HG02588 (cell line): ENCODE measurements around the gene HBA2.
"Not testable (repeated sequence)": the region's sequence is repeated elsewhere in the genome, so short reads cannot be mapped to it uniquely, and the experiment has no call there.

Source experiments
- ATAC-seq: cut with Tn5 transposase; IDR thresholded peaks from one replicate; pipeline ENCODE4 v1.9.1; 2021; ENCODE audit warnings: mild to moderate bottlenecking, moderate library complexity; ENCODE audit not compliant: unreplicated experiment

Gene HBA2

GRCh38 chr16:154217-155030 lies 18.3 kb upstream of the HBA2 start:
- no peak for ATAC-seq

DNA sequence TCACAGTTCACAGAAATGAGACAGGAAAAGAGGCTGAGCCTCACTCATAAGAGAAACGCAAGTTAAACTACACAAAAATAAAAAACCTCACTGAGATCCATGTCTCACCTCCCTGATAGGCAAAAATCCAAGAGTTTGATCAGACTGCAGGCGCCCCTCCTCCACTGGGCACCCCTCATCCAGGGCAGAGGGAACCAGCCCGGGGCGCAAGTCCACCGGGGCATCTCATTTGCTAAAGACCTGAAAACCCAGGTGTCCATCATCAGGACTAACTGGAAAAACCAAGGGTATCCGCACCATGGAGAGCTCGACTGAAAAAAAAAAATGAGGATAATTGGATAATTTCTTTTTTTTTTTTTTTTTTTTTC lies 17.7 kb upstream of the HBA2 start:
- no peak for ATAC-seq

DNA sequence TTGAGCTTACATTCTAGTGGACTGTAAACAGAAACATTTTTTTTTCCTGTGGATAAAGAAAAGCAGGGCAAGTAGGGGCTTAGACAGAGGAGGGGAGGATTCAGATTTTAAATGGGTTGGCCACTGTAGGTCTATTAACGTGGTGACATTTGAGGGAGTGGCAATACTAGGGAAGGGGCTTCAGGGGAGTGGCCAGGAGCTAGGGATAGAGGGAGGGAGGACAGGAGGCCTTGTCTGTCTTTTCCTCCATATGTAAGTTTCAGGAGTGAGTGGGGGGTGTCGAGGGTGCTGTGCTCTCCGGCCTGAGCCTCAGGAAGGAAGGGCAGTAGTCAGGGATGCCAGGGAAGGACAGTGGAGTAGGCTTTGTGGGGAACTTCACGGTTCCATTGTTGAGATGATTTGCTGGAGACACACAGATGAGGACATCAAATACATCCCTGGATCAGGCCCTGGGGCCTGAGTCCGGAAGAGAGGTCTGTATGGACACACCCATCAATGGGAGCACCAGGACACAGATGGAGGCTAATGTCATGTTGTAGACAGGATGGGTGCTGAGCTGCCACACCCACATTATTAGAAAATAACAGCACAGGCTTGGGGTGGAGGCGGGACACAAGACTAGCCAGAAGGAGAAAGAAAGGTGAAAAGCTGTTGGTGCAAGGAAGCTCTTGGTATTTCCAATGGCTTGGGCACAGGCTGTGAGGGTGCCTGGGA lies 13.4 kb upstream of the HBA2 start:
- no peak for ATAC-seq

DNA sequence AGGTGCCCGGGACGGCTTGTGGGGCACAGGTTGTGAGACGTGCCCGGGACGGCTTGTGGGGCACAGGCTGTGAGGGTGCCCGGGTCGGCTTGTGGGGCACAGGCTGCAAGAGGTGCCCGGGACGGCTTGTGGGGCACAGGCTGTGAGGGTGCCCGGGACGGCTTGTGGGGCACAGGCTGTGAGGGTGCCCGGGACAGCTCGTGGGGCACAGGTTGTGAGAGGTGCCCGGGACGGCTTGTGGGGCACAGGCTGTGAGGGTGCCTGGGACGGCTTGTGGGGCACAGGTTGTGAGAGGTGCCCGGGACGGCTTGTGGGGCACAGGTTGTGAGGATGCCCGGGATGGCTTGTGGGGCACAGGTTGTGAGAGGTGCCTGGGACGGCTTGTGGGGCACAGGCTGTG lies 12.4 kb upstream of the HBA2 start:
- ATAC-seq: not testable (repeated sequence)

- ATAC-seq: no peak
These were observed 11.9 kb upstream of the HBA2 start for GRCh38 chr16:160691-161190.

DNA sequence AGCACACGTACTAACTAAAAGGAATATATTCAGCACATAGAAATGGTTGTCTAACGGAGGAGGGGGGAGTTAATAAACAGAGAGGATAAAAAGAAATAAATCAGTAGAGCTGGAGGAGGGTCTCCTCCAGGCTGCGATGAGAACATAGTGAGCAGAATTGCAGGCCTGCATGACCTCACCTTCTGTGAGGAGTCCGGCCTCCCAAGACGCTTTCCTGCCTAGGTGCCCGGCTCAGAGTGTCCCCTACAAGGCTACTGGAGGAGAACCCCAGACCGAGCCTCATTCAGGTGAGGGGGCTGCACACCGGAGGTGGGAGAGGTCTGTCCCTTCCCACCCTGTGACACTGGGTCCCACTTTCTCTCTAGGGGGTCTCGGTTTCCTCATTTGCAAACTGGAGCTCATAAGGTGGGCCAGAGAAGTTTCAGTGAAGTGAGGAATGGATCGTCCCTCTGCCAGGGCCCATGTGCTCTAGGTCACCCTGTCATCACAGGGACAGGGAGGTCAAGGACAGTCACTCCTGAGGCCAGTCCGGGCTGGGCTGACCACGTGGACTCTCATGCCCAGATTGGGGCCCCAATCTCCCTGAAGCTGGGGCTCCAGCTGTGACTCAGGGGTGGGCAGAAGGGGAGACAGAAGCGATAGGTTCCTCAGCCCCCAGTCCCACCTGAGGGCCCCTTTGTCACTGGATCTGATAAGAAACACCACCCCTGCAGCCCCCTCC lies 10.2 kb upstream of the HBA2 start:
- ATAC-seq: no peak

DNA sequence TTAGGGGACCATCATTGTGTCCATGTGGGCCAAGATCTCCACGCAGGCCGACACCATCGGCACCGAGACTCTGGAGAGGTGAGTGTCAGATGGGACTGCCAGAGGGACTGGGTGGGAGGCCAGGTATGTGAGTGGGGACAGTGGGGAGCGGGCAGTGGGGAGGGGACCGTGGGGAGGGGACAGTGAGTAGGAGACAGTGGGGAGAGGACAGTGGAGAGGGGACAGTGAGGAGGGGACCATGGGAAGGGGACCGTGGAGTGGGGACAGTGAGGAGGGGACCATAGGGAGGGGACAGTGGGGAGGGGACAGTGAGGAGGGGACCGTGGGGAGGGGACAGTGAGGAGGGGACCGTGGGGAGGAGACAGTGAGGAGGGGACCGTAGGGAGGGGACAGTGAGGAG lies 9.5 kb upstream of the HBA2 start:
- ATAC-seq: not testable (repeated sequence)

DNA sequence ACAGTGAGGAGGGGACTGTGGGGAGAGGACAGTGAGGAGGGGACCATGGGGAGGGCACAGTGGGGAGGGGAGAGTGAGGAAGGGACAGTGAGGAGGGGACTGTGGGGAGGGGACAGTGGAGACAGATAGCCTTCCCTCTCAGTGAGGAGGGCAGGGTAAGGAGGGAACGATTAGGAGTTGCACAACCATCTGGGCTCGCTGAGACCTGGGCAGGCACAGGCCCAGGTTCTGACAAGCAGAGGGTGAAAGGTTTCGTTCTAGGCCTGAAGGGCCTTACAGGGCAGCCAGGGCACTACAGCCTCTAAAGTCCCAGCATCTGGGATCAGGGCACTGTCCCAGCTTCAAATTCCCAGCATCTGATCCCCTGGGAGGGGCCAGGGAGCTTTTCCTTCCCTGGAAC lies 9.0 kb upstream of the HBA2 start:
- ATAC-seq: not testable (repeated sequence)

DNA sequence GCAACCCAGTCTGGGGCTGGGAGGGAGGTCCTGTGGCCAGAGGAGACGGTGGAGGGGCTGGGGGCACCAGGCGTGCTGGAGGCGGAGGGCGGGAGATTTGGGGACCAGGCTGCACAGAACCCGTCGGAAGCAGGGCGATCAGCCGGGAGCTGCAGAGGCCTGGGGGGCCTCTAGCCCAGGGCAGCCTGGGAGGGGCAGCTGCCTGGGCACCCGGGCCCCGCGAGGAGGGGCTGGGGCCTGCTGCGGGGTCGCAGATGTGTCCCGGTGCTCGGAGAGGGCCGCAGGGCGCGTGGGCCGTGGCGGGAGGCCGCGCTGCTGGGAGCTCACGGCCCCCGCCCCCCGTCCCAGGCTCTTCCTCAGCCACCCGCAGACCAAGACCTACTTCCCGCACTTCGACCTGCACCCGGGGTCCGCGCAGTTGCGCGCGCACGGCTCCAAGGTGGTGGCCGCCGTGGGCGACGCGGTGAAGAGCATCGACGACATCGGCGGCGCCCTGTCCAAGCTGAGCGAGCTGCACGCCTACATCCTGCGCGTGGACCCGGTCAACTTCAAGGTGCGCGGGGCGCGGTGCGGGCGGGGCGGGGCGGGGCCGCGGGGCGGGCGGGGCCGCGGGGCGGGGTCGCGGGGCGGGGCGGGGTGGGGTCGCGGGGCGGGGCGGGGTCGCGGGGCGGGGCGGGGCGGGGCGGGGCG lies 8.4 kb upstream of the HBA2 start:
- ATAC-seq: not testable (repeated sequence)

DNA sequence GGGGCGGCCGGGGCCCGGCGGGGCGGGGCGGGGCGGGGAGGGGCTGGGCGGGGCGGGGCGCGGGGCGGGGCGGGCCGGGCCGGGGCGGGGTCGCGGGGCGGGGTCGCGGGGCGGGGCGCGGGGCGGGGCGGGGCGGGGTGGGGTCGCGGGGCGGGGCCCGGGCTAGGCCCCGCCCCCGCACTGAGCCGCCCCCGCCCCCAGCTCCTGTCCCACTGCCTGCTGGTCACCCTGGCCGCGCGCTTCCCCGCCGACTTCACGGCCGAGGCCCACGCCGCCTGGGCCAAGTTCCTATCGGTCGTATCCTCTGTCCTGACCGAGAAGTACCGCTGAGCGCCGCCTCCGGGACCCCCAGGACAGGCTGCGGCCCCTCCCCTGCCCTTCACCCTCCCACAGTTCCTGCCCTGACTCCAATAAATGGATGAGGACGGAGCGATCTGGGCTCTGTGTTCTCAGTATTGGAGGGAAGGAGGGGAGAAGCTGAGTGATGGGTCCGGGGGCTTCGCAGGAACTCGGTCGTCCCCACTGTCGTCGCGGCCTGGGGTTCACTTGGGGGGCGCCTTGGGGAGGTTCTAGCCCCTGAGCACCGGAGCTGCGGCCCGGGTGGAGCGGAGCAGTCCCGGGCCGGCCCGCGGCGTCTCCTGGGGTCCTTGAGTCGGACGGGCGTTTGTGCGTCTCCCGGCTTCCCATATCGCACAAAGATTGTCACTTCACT lies 7.7 kb upstream of the HBA2 start:
- no peak for ATAC-seq

GRCh38 chr16:165539-166374 lies 6.9 kb upstream of the HBA2 start, which contains the start of gene HBM:
Gene HBM (plus strand): TSS chr16:165978. CDS start chr16:165998, 20 bp downstream.
- ATAC-seq: no peak

DNA sequence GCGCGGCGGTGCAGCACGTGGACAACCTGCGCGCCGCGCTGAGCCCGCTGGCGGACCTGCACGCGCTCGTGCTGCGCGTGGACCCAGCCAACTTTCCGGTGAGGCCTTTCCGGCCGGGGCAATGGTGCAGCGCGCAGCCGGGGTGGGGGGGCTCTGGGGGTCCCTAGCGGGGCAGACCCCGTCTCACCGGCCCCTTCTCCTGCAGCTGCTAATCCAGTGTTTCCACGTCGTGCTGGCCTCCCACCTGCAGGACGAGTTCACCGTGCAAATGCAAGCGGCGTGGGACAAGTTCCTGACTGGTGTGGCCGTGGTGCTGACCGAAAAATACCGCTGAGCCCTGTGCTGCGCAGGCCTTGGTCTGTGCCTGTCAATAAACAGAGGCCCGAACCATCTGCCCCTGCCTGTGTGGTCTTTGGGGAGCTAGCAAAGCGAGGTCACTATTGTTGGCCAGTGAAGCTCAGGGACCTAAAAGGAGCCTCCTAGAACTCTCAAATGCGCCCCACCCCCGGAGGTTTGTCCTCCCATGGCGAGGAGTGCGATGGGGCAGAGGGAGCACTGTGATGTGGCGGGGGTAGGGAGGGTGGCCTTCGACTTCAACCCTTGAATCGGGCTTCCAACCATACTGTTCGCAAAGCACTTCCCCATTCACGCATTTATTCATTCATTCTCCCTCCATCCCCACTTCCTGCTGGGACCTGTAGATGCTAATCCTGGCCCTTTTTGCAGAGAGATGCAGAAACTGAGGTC lies 6.1 kb upstream of the HBA2 start:
- no peak for ATAC-seq

DNA sequence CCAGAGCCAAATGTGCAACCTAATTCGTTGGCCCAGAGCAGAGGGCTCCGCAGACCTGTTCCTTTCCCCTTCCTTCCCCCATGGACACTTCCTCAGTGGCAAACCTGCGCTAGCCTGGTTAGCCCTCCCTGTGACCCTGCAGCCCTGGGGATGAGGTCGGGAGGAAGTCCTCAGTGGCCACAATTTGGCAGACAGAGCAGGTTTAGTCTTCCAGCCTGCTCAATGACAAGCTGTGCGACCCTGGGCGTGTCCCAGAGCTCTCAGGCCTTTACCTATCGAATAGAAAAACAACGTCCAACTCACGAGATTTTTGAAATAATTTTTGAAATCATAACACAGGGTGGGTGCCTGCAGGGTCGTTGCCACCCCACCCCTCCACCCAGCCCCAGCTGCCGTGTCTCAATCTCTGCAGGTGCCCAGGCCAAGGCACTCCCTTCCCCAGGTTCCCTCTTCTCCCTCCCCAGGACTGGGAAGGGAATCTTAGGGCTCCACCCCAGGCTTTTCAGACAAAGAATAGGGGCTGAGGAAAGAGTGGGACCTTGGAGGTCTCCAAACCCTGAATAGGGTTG lies 5.5 kb upstream of the HBA2 start:
- no peak for ATAC-seq

GRCh38 chr16:168424-168823 lies 4.3 kb upstream of the HBA2 start:
- no peak for ATAC-seq

DNA sequence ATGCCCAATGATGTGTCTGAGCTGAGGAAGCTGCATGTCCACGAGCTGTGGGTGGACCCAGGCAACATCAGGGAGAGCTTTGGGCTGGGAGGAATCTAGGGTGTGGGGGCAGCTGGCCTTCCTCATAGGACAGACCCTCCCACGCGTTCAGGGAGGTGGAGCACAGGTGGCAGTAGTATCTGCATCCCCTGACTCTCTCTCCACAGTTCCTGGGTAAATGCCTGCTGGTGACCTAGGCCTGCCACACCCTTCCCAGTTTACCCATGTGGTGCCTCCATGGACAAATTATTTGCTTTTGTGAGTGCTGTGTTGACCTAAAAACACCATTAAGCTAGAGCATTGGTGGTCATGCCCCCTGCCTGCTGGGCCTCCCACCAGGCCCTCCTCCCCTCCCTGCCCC lies 3.7 kb upstream of the HBA2 start:
- no peak for ATAC-seq

DNA sequence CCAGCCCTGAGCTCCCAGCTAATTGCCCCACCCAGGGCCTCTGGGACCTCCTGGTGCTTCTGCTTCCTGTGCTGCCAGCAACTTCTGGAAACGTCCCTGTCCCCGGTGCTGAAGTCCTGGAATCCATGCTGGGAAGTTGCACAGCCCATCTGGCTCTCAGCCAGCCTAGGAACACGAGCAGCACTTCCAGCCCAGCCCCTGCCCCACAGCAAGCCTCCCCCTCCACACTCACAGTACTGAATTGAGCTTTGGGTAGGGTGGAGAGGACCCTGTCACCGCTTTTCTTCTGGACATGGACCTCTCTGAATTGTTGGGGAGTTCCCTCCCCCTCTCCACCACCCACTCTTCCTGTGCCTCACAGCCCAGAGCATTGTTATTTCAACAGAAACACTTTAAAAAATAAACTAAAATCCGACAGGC lies 2.6 kb upstream of the HBA2 start:
- ATAC-seq: not testable (repeated sequence)

DNA sequence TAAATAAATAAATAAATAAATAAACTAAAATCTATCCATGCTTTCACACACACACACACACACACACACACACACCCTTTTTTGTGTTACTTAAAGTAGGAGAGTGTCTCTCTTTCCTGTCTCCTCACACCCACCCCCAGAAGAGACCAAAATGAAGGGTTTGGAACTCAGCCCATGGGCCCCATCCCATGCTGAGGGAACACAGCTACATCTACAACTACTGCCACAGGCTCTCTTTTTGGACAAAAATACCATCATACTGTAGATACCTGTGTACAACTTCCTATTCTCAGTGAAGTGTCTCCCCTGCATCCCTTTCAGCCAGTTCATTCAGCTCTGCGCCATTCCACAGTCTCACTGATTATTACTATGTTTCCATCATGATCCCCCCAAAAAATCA lies 1.9 kb upstream of the HBA2 start:
- ATAC-seq: no peak

- not testable (repeated sequence) for ATAC-seq
These were observed 657 bp downstream of the HBA2 start for GRCh38 chr16:173211-173854.
